Astrocyte of the spinal cord (primary cell): ENCODE measurements around the gene NRXN3.

Experiments used
- DNase-seq: peaks from one replicate; pipeline ENCODE4 v3.0.0; 2011; ENCODE audit warnings: low read depth, low spot score
- H3K4me3 ChIP-seq: 2 replicates; pipeline ENCODE4 v1.5.1; 2011; ENCODE audit warnings: low read depth, mild to moderate bottlenecking, low read length, moderate library complexity
- in situ Hi-C: cut with HindIII; loops from 2 replicates; pipeline ENCODE4 v1.10.0; 2017; ENCODE audit warnings: low sequenced_read_pairs
- TF ChIP-seq, protein P1 (sequence below): IDR thresholded peaks from 2 replicates; pipeline ENCODE4 v1.5.1; 2012; ENCODE audit warnings: low read depth, mild to moderate bottlenecking, low read length, inconsistent platforms

The NRXN3 gene

DNA sequence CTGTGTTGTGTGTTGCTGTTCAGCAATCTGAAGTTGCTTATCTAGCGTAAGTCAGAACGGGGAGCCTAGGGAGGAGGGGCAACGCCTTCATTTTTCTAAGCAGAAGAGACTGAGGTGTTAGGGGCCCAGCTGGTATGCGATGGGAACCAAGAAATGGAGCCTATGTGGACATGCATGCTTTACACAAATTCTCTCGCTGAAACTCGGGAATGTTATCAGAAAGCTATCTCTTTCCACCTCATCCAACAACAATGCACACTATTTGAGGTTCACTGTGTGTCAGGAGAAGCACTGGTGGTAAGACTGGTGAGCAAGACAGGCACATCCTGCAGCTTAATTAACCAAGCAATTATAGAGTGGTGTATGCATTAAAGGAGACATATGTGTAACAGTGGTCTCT is 89.7 kb downstream of the NRXN3 start:
- TF ChIP-seq, protein P1, sequence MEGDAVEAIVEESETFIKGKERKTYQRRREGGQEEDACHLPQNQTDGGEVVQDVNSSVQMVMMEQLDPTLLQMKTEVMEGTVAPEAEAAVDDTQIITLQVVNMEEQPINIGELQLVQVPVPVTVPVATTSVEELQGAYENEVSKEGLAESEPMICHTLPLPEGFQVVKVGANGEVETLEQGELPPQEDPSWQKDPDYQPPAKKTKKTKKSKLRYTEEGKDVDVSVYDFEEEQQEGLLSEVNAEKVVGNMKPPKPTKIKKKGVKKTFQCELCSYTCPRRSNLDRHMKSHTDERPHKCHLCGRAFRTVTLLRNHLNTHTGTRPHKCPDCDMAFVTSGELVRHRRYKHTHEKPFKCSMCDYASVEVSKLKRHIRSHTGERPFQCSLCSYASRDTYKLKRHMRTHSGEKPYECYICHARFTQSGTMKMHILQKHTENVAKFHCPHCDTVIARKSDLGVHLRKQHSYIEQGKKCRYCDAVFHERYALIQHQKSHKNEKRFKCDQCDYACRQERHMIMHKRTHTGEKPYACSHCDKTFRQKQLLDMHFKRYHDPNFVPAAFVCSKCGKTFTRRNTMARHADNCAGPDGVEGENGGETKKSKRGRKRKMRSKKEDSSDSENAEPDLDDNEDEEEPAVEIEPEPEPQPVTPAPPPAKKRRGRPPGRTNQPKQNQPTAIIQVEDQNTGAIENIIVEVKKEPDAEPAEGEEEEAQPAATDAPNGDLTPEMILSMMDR: no peak
- no peak overlapping the region for H3K4me3 ChIP-seq
- in situ Hi-C loops: no loop called here
- DNase-seq: no peak

DNA sequence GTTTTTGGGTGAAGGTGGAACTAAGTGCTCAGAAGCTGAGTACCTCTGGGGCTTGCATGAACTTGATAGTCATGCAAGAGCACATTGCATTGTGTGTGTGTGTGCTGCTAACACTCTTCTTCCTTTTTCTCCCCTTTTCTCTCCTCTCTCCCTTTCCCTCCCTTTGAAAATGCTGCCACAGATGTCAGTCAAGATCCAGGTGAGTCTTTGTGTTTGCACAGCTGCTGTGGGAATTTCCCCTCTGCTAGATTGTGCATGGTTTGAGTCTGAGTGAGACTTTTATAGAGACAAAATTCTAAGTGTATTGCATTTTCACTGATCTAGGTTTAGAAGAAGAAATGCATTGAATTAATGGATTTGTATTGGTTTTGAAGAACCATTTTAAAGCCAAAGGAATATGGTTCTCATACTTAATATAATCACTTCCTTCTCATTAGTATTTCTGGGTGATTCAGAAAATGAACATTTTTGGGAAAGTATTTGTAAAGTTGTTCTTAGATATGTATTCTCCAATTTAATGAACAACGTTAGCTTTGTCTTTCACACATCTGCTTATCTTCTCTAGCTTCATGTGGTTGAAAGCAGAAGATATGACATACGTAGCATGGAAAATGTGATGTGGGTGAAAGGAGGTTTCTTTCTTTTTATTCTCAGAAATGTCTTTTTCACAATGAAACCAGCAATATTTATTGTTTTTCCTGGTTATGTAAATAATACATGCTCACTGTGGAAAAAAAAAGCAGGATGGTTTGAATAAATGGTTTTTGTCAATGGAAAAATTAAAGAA is 108.5 kb downstream of the NRXN3 start:
- no peak overlapping the region for H3K4me3 ChIP-seq
- no peak for DNase-seq
- in situ Hi-C loops: no loop called here
- TF ChIP-seq, protein P1: no peak

DNA sequence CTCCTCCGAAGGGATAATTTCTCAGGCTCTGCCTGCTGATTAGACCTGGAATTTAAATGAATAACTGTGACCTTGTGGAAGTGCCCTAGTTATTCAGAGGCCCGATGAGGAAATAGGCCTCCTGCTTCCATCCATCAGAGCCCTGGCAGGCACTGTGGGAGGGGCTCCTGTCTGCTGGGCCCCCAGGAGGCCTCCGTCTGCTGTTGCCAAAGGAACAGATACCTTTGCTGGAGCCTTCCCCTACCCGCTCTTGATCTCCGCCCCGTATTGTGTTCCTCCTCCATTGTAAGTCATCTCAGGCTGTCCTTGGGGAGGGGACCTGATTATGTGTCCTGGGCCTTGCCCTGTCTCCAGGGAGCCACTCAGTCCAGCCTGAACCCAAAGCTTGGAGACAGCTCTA is 112.3 kb downstream of the NRXN3 start:
- in situ Hi-C loops: no loop called here
- TF ChIP-seq, protein P1: no peak
- no peak for DNase-seq
- H3K4me3 ChIP-seq: no peak overlapping the region

DNA sequence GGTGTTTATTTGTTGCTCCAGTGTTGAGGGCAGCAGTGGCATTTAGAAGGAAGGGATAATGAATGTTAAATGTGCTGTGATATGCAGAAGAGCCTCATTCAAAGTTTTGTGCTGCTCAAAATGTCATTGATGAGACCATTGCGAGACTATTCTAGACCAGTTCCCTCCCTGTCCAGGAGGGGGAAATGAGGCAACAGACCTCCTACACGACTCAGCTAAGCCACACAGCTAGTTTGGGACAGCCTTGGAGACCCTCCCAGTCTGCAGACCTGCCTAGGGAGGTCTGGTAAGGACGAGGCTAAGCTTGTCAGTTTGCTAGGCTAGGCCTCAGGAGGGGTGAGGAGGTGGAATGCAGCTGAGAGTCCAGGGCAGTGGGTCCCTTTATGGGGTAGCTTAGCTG is 116.0 kb downstream of the NRXN3 start:
- TF ChIP-seq, protein P1: no peak
- H3K4me3 ChIP-seq: no peak overlapping the region
- in situ Hi-C loops: no loop called here
- no peak for DNase-seq

DNA sequence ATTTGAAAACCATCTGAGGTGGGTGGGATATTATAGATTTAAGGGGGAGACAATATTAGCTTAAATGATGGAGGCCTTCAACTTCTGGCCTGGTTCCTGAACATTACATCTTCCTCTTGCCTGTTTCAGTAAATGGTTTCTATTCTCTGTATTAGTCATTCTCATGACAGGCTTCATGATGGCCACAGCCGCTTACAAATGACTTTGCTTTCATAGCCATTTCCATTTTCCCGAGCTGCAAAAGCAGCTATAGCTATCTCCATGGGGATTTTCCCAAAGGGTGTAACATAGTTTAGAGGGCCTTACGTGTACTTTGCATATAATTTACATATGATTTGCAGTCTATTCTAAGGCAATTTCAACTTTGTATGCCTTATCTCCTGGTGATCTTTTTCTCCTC is 121.8 kb downstream of the NRXN3 start:
- H3K4me3 ChIP-seq: no peak overlapping the region
- in situ Hi-C loops: no loop called here
- no peak for DNase-seq
- TF ChIP-seq, protein P1: no peak

DNA sequence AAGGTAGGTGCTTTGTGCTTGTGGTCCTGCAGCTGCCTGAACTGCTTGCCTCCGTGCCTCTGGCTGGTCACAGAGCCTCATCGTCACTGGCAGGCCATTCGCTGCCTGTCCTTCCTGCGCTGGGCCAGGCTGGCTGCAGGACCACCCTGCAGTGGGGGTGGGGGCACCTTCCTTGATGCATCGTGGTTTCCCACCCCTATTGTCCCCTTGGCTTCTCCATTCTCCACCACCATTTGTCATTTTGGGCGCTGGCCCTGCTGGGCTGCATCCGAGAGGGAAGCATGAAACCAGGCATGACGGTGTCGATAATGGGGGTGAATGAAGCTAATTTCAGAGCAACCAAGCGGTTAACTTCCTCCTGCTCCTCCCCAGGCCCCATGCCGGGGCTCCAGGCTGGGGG is 127.7 kb downstream of the NRXN3 start:
- TF ChIP-seq, protein P1: no peak
- in situ Hi-C loops: no loop called here

More for the DNA sequence above, 127.7 kb downstream of the NRXN3 start:
- no peak overlapping the region for H3K4me3 ChIP-seq
- no peak for DNase-seq
